Measurements from ENCODE around the gene UGT1A8.
"Not testable (repeated sequence)": the region's sequence is repeated elsewhere in the genome, so short reads cannot be mapped to it uniquely, and the experiment has no call there.

The UGT1A8 gene

DNA sequence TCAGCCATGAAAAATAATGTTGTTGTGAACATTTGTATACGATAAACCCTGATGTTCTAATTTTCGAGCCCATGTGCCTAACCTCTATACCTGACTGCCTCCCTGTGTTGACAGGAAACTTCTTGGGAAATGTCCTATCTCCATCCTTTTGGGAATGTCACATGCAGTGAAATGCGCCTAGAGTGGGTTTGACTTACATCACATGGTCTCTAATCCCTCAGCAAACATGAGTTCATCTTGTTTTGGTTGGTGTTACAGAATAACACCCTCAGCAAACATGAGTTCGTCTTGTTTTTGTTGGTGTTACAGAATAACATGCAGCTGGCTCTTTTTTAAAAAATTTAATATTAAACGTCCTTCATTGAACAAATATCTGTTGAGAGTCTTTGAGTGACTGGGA is 70.9 kb downstream of the UGT1A8 start:
- no peak for DNase-seq (ENCODE audit: low read depth)

DNA sequence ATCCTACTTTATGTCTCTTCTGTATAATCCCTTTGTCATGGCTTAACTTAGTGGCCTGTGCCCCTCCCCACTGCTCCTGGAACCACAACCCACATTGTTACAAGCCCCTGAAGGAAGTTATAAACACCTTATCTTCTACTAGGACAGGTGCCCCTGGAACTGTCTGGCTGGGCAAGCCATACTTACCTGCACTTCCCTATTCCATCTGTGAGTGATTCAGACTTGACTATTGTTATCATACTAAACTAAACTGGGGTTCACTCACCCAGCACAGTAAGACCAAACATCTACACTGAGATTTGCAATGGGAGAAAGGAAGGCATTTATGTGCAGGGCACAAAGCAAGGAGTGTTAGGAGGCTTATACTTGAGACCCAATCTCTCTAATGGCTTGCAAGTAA is 71.6 kb downstream of the UGT1A8 start:
- no peak for DNase-seq (ENCODE audit: low read depth)

DNA sequence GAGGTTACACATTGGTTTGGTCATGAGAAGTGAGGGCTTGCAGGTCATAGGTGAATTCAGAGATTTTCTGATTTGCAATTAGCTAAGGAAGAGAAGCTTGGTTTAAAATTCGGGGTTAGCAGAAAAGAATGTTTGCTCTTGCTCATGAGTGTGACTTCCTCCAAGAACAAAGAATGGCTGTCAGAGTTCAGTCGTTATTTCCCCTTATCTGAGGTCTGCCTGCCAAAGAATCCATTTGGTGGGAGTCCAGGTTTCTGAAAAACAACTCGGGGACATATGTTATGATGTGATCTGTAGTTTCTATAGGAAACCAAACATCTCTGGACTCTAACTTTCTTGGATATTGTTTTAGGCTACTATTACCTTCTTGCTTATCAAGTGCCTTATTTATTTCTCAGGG is 72.1 kb downstream of the UGT1A8 start:
- no peak for DNase-seq (ENCODE audit: low read depth)

DNA sequence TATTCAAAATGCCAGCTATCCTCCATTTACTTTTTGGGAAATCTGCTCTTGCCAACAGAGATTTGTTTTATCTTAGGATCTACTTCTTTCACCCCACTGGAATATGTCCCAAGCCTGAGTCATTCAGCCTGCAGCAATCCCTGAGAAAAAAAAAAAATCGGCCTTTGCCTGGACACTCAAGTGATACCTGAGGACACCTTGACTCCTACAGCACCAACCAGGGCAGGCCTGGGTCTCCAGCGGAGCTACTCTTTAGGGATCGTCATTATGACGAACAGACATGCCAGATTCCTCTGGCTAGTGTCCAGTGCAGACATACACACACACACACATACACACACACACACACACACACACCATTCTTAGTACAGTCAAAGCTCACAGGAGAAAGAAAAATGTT is 73.0 kb downstream of the UGT1A8 start:
- DNase-seq (ENCODE audit: low read depth): peak; percentile 3

DNA sequence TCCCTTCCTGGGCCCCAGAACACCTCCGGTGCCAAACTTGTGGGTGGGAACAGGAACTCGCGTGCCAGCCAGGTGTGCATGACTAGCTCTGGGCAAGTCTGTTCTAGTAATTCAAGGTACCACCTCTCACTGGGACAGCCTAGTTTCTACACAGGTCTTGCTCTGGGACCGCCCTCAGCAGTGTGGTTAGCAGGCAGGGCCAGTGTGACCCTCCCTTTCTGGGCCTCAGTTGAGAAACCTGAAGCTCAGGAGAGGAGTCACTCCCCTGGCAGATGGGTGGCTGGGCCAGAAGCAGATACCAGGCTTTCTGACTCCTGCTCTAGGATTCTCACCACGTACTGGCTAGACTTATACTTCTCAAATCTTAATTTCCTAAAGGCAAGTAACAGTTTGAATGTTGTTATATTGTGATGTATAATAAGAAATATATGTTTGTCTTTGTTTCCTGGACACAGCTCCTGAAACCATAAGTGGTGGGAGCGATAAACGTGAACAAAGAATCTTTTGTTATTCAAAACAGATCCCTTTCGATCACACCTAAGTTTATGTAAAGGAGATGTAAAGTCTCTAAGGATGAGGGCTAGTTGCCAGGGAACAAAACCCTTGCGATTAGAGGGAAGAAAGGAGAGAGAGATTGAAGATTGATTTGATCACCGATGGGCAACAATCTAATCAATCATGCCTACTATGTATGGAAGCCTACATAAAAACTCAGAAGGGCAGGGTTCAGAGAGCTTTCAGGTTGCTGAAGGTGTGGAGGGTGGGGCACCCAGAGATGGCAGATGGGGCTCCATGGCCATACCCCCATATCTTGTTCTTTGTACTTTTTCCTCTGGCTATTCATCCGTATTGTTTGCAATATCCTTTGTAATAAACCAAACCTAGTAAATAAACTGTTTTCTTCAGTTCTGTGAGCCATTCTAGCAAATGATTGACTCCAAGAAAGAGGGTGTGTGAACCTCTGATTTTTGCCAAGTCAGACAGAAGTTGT is 74.3 kb downstream of the UGT1A8 start:
- DNase-seq (ENCODE audit: low read depth): no peak

DNA sequence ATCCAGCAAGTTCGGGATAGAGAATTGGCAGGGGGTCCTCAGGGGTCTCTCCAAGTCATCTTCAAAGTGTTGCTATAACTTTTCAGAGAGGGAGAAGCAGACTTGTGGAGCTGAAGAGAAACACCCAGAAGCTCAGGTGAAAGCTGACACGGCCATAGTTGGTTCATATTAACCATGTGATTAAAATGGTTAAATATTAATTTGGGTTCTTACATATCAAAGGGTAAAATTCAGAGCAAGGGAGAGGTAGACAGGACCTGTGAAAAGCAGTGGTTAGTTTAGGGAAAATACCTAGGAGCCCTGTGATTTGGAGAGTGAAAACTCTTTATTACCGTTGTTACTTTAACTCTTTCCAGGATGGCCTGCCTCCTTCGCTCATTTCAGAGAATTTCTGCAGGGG is 75.2 kb downstream of the UGT1A8 start, which contains the start of gene UGT1A6:
Gene UGT1A6 (plus strand): TSS at position 243 of the 400 bp plus-strand sequence. CDS start 115 bp downstream, at position 358.
- DNase-seq (ENCODE audit: low read depth): no peak

DNA sequence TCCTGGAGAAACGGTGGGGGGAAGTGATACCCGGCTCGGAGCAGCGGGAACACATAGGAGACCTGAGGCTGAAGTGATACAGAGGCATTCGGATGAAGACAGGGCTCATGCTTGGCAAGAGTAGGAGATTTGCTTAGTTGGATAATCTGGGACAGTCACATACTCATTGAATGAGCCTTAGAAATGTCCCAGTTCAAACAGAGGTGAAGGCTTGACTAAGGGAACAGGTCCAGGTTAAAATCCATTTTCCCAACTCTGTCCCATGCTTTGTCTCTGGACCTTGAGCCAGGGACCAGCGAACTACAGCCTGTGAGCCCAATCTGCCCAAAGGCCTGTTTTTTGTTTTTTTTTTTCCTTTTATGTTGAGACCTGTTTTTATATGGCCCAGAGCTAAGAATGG is 76.5 kb downstream of the UGT1A8 start:
- DNase-seq (ENCODE audit: low read depth): no peak

DNA sequence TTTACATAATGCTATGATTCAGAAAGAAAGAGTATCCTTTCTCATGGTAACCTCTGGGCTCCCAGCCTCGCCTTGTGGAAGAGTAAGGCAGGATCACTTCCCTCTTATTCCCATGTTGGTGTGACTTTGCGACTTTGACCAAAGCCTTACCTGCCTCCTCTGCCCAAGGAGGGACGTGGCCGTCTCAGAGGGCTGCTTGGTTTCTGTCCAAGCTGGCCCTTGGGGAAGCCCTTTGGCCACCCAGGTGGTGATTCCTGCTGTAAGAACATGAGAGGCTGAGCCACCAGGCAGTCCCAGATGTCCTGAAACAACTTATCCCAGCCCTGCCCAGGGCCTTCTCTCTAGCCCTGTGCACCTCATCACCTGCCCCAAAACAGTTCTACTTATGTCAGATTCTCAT is 81.3 kb downstream of the UGT1A8 start:
- no peak for DNase-seq (ENCODE audit: low read depth)

DNA sequence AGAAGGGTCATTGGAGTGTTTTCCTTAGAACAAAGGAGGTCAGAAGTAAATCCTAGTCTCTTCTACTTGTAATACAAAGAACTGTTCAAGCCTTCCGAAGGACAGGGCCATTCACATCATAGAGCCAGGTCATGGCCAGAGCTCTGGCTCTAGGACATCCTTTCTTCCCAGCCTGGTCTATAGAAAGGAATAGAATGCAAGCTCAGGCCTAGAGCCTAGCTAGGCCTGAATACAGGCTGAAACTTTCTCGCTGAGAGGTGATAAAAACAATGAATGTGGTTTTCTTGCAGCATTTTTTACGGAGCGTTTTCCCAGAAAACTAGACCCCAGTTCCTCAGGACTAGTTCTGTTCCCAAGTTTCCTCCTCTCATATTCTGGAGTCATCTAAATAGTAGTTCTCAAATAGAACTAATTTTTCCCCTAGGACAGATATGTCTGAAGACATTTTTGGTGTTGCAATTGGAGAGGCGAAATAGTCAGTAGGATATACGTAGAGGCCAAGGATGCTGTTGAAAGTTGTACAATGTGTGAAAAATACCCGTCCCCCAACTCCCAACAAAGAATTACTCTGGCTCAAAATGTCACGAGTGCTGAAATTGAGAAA is 82.1 kb downstream of the UGT1A8 start:
- DNase-seq (ENCODE audit: low read depth): no peak

DNA sequence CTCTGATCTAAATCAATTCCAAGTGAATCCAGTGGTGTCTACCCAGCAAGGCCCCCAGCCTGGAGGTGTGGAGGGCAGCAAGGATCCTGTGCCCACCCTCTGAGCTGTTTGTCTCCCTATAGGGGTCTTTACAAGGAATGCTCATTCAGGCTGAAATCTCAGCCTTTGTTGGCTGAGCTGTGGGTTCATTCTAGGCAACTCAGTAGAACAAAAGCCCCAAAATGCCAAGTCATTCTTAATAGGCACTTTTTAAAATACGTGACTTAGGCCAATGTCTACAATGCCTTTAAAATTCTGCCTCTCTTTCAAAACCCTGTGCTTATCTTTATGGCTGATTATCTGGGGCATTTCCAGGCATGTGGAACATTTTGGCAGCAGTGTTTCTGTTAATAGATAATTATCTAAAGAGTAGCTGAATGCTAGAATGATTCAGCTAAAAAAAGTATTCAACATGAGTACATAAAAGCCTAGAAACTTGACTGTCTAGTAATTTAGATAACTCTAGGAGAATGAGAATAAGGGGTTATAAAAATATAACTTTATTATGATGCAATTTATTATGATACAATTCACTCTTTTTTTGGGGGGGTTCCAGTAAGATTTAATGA is 82.7 kb downstream of the UGT1A8 start:
- DNase-seq (ENCODE audit: low read depth): no peak

DNA sequence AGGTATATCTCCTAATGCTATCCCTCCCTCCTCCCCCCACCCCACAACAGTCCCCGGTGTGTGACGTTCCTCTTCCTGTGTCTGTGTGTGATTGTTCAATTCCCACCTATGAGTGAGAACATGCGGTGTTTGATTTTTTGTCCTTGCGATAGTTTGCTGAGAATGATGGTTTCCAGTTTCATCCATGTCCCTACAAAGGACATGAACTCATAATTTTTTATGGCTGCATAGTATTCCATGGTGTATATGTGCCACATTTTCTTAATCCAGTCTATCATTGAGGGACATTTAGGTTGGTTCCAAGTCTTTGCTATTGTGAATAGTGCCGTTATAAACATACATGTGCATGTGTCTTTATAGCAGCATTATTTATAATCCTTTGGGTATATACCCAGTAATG is 83.4 kb downstream of the UGT1A8 start:
- not testable (repeated sequence) for DNase-seq (ENCODE audit: low read depth)

DNA sequence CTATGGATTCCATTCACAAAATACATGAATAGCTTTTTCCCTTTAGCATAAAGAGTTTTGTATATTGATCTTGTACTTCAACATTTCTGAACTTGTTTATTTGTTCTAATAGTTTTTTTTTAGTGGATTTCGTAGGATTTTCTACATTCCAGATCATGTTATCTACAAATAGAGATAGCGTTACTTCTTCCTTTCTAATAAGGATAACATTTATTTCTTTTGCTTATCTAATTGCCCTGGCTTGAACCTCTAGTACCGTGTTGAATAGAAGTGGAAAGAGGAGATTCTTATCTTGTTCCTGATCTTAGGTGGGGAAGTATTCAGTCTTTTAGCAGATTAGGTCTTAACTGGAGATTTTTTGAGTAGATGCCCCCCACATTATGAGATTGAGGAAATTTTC is 84.8 kb downstream of the UGT1A8 start:
- no peak for DNase-seq (ENCODE audit: low read depth)

DNA sequence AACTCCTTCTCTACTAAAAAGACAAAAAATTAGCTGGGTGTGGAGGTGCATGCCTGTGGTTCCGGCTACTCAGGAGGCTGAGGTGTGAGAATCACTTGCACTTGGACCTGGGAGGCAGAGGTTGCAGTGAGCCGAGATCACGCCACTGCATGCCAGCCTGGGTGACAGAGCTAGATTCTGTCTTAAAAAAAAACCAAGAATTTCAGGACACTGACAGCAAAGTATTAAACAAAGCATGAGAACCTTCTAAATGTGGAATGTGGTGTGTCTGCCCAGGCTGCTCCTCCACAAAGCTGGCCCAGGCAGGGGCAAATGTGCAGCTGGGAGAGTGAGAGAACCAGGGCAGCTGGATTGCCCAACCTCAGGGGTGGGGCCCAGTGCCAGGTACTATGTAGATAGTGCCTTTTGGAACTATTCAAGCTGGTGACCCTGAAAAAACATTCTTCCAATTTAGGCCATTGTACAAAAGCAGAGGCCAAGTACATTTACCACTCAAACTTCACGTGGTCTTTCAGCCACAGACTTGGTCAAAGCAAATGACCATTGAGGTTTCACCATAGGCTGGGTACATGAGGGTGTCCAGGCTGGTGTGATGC is 88.6 kb downstream of the UGT1A8 start:
- no peak for DNase-seq (ENCODE audit: low read depth)

DNA sequence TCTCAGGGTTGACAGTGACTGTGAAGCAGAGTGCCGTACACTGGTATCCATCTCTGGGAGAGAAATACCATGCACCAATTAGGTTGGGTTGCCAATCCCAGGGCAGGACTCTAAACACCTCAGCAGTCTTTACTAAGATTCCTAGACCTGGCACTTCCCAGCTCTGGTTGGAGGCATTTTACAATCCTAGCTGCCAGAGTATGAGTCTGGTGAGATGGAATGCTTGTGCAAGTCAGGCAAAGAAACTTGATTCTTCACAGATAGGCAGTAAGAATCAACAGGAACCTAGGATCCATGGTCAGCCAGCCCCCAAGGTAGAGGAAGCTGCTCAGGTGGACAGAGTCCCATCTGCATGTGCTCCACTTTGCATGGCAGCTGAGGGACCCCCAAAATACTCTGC is 89.3 kb downstream of the UGT1A8 start:
- peak; percentile 13 for DNase-seq (ENCODE audit: low read depth)

DNA sequence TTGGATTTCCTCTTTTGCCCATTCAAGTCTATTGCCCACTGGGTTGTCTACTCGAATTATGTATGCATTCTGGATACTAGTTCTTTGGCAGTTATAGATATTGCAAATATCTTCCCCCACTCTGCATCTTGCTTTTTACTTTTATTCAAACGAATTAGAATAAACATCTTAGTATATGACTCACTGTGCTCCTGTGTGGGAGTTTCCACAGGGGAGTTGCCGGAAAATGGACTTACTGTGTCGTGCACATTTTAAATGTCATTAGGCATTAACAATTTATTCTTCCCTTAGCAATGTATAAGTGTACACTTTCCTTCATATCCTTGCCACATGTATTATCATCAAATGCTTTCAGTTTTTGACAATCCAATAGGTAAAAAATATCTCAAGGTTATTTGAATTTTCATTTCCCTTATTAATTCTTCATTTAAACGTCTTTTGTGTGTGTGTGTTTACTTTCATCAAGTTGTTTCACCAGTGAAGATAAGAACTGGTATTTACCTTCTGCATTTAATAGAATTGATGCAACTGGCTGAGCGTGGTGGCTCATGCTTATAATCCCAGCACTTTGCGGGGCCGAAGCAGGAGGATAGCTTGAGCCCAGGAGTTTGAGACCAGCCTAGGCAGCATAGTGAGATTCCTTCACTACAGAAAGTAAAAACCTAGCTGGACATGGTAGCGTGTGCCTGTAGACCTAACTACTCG is 90.7 kb downstream of the UGT1A8 start:
- peak; percentile 19 for DNase-seq (ENCODE audit: low read depth)

DNA sequence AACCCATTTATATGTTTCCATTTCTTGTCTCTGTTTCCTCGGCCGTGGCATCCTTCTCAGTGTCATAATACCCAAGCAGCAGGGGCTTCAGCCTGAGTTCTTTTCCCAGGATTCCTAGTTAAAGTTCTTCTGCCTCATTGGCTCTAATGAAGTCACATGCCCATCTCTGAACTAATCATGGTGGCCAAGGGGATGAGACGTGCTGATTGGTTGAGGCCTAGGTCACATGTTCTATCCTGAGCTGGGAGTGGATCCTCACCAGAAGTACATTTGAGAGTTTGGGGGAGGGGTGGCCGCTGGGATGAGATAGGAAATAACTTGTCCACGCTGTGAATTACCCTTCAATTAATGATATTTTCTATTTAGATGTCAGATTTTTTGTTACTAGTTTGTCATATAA is 91.5 kb downstream of the UGT1A8 start:
- no peak for DNase-seq (ENCODE audit: low read depth)

DNA sequence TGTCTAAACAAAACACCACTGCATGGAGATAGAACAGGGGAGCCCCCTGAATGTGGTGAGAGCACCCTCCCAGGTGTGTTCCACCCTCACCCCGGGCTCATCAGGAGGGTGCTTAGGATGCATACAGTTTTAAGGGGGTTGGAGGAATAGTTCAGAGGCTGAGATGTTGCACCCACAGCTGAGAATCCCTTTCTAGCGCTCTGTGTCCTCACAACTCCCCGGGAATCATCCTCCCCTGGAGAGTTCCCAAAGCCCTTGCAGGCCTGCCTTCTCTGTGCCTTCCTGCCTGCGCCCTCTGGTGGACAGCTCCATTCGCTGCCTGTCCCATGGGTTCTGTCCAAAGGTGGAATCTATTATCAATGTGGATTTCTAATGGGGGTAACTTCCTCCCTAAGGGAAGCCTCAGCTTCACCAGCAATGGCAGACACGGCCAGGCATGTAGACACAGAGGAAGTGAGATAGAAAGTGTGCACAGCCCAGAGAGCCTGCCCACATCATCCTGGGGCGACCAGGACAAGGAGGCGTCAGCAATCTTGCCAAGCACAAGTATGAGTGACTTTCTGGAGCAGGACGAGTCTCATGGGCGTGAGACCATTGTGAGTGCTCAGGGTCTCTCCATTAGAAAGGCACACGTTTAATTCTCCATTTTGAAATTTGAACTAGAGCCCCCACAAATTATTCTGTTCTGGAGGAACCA is 94.0 kb downstream of the UGT1A8 start:
- peak; percentile 80 for DNase-seq (ENCODE audit: low read depth)

DNA sequence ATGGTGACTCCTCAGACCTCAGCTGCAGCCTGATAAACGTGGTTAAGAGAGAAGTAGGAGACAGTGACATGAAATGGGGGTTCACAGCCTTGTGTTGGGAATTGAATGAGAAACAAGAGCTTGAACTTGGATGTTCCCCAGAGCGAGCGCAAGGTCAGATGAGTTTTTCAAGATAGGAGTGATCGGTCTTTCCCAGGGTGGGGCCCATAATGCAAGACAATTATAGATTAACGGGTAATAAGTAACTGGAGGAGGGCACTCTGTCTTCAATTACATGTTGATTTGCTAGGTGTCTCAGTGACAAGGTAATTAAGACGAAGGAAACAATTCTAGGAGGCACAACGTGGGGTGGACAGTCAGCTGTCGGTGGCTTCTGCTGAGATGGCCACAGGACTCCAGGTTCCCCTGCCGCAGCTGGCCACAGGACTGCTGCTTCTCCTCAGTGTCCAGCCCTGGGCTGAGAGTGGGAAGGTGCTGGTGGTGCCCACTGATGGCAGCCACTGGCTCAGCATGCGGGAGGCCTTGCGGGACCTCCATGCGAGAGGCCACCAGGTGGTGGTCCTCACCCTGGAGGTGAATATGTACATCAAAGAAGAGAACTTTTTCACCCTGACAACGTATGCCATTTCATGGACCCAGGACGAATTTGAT is 95.3 kb downstream of the UGT1A8 start, which contains the start of gene UGT1A5:
Gene UGT1A5 (plus strand): TSS at position 297 of the 651 bp plus-strand sequence. CDS start 85 bp downstream, at position 382.
- DNase-seq (ENCODE audit: low read depth): no peak

DNA sequence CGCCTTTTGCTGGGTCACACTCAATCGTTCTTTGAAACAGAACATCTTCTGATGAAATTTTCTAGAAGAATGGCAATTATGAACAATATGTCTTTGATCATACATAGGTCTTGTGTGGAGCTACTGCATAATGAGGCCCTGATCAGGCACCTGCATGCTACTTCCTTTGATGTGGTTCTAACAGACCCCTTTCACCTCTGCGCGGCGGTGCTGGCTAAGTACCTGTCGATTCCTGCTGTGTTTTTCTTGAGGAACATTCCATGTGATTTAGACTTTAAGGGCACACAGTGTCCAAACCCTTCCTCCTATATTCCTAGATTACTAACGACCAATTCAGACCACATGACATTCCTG is 95.8 kb downstream of the UGT1A8 start:
- DNase-seq (ENCODE audit: low read depth): no peak

DNA sequence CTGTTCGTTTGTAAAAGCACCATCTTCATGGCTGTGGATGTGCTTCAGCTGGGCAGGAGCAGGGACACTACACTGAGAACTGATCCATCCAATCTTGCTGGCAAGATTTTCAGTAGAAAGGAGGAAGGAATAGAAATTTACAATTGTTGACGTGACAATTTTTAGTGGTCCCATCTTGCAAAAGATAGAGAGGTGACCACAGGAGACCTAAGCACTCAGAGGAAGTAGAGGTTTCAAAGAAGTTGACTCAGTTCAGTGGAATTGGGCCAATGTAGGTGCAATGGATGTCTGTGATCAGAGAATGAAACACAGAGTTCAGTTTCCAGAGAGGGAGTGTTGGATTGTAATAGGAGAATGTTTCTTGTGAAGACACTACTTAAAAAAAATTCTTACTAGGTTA is 96.7 kb downstream of the UGT1A8 start:
- peak; percentile 2 for DNase-seq (ENCODE audit: low read depth)

DNA sequence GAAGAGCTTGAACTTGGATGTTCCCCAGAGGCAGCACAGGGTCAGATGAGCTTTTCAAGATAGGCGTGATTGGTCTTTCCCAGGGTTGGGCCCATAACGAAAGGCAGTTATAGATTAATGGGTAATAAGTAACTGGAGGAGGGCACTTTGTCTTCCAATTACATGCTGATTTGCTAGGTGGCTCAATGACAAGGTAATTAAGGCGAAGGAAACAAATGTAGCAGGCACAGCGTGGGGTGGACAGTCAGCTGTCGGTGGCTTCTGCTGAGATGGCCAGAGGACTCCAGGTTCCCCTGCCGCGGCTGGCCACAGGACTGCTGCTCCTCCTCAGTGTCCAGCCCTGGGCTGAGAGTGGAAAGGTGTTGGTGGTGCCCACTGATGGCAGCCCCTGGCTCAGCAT is 101.1 kb downstream of the UGT1A8 start, which contains the start of gene UGT1A4:
Gene UGT1A4 (plus strand): TSS at position 185 of the 400 bp plus-strand sequence. CDS start 85 bp downstream, at position 270.
- DNase-seq (ENCODE audit: low read depth): no peak

Measured in ELR (cell line).